Heart left ventricle (tissue), 13 donors: ENCODE results near the gene RXFP1.

Source experiments
- POLR2A ChIP-seq, 2 donors: fragments of 450-650 bp; IDR thresholded peaks; one replicate each; pipeline ENCODE4 v1.6.1; 2017; ENCODE audit warnings: antibody characterized with exemption in 2 of 2, mild to moderate bottlenecking in 2 of 2, moderate library complexity in 2 of 2
- TF ChIP-seq, protein P1 (sequence below), 12 donors: fragments of 200-600 bp; sonication (generic) in 4 of 12; IDR thresholded peaks; one replicate each; pipeline versions ENCODE4 v1.5.0 to v1.8.0; 2018 to 2022; ENCODE audit warnings: antibody characterized with exemption in 12 of 12, mild to moderate bottlenecking in 5 of 12
- donor health status: ischemic (EF 13 %, LVEDD 7.1; RV severe dilation, severe dysfunction).
- donor health status: DM: no; HTN: yes; CAD: no.
- donor health status: DM: no; HTN: no; CAD: no.
- donor health status: ischemic (EF 25% LVEDD 6.9; RV normal size, moderate dysfunction).
- donor health status: ischemic (EF 25% LVEDD 5.7; RV mildly dilated, moderate dysfunction).
- donor health status: ischemic (EF 35%, LVEDD 5.7; RV mildly dilated, moderate dysfunction).
- donor health status: nonischemic (EF 11% LVEDD 7.7; RV severe dilation, severe dysfunction).
- donor health status: DM: yes; HTN: yes; CAD: no.
- donor health status: PGD.
- donor health status: ischemic (EF 29% LVEDD 5.4; RV normal size, mild dysfunction).
- donor health status: nonischemic (EF 23%, LVEDD 6.1; RV moderate dilation, normal function).

DNA sequence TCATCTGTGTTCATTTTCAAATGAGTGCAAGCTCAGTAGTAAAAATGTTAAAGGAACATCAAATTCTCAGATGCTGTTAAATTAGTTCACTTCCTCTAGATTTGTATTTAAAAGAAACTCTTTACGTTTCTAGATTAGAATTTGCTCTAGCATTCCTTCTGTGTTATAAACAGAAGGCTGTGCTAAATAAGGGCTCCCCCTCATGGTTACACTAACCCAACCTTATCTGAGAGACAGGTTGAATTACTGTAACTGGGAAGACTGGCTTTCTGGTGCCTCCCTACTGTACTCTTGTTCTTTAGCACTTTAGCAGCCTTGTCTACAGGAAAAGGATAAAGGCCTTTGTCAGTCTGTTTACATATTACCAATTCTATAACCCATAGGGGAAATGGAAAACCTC lies 56.8 kb downstream of the RXFP1 start:
- TF ChIP-seq, protein P1, sequence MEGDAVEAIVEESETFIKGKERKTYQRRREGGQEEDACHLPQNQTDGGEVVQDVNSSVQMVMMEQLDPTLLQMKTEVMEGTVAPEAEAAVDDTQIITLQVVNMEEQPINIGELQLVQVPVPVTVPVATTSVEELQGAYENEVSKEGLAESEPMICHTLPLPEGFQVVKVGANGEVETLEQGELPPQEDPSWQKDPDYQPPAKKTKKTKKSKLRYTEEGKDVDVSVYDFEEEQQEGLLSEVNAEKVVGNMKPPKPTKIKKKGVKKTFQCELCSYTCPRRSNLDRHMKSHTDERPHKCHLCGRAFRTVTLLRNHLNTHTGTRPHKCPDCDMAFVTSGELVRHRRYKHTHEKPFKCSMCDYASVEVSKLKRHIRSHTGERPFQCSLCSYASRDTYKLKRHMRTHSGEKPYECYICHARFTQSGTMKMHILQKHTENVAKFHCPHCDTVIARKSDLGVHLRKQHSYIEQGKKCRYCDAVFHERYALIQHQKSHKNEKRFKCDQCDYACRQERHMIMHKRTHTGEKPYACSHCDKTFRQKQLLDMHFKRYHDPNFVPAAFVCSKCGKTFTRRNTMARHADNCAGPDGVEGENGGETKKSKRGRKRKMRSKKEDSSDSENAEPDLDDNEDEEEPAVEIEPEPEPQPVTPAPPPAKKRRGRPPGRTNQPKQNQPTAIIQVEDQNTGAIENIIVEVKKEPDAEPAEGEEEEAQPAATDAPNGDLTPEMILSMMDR (IDR thresholded peaks at IDR 0.05): peak in 3 of 12 donors; percentile 7 to 23 (median 9)
- TF ChIP-seq POLR2A (IDR thresholded peaks at IDR 0.05): no peak
